ENCODE data around the gene ZNRF1.

Gene ZNRF1

GRCh38 chr16:74995986-74996385, 2.8 kb upstream of the ZNRF1 start:
- H3K23ac ChIP-seq (ENCODE audit: low read length): no peak overlapping the region
- peaks cover 9 to 11% of the 10 kb centered on the region in 2 experiments for H3K4me1 ChIP-seq (ENCODE audit: control insufficient read depth in 1 of 2, insufficient read depth in 2 of 2, low read length in 2 of 2)
- H3K14ac ChIP-seq (ENCODE audit: low read length): no peak overlapping the region
- H2BK12ac ChIP-seq (ENCODE audit: low read length): no peak overlapping the region
- peaks cover 6% of the 10 kb centered on the region for H3K79me1 ChIP-seq (ENCODE audit: low read length)
- WGBS (ENCODE audit: extremely low coverage, insufficient coverage, insufficient read length): no CpG with 5 or more reads among the region's 1 CpG
- H3K9ac ChIP-seq (ENCODE audit: low read length): no peak overlapping the region
- H3K4me3 ChIP-seq (ENCODE audit: low read depth, low read length): no peak overlapping the region
- no peak overlapping the region for H4K12ac ChIP-seq (ENCODE audit: low read depth, low read length)
- no peak overlapping the region for H2BK5ac ChIP-seq (ENCODE audit: low read depth, low read length, poor library complexity)
- H2AK5ac ChIP-seq (ENCODE audit: low read length): no peak overlapping the region
- DNase-seq: no peak
- no peak overlapping the region for H3K27ac ChIP-seq (ENCODE audit: low read depth, low read length)
- H3K9me3 ChIP-seq (ENCODE audit: insufficient read depth, low read depth, low read length): no peaks in the 10 kb centered on the region
- no peak overlapping the region for H4K8ac ChIP-seq (ENCODE audit: low read depth, low read length)
- H3K18ac ChIP-seq (ENCODE audit: low read length): no peak overlapping the region
- H3K79me2 ChIP-seq (ENCODE audit: control insufficient read depth, insufficient read depth, low read length, poor library complexity): peaks cover 11% of the 10 kb centered on the region
- H3K27me3 ChIP-seq (ENCODE audit: insufficient read depth, low read length): no peaks in the 10 kb centered on the region
- no peak overlapping the region for H2AFZ ChIP-seq (ENCODE audit: insufficient read depth, low read length, poor library complexity)
- H3K36me3 ChIP-seq (ENCODE audit: control insufficient read depth in 1 of 2, insufficient read depth in 2 of 2, low read length in 2 of 2): no peaks in the 10 kb centered on the region
- no peak overlapping the region for H3K4ac ChIP-seq (ENCODE audit: low read depth, low read length)
- no peak overlapping the region for H2BK120ac ChIP-seq (ENCODE audit: insufficient read depth, low read length, poor library complexity)
- no peak overlapping the region for H3K4me2 ChIP-seq (ENCODE audit: low read length)
- H4K91ac ChIP-seq (ENCODE audit: low read depth, low read length): no peak overlapping the region

- no peak overlapping the region for H2AFZ ChIP-seq (ENCODE audit: insufficient read depth, low read length, poor library complexity)
- H4K12ac ChIP-seq (ENCODE audit: low read depth, low read length): no peak overlapping the region
- no peaks in the 10 kb centered on the region for H3K9me3 ChIP-seq (ENCODE audit: insufficient read depth, low read depth, low read length)
- no peak overlapping the region for H4K91ac ChIP-seq (ENCODE audit: low read depth, low read length)
- no peak overlapping the region for H4K8ac ChIP-seq (ENCODE audit: low read depth, low read length)
- no CpG with 5 or more reads among the region's 8 CpGs for WGBS (ENCODE audit: extremely low coverage, insufficient coverage, insufficient read length)
- no peak overlapping the region for H3K27ac ChIP-seq (ENCODE audit: low read depth, low read length)
- H3K79me2 ChIP-seq (ENCODE audit: control insufficient read depth, insufficient read depth, low read length, poor library complexity): peaks cover 11% of the 10 kb centered on the region
- H3K4me3 ChIP-seq (ENCODE audit: low read depth, low read length): no peak overlapping the region
- H3K4me2 ChIP-seq (ENCODE audit: low read length): no peak overlapping the region
- no peak overlapping the region for H2AK5ac ChIP-seq (ENCODE audit: low read length)
- no peaks in the 10 kb centered on the region for H3K36me3 ChIP-seq (ENCODE audit: control insufficient read depth in 1 of 2, insufficient read depth in 2 of 2, low read length in 2 of 2)
- peaks cover 6% of the 10 kb centered on the region for H3K79me1 ChIP-seq (ENCODE audit: low read length)
- H3K27me3 ChIP-seq (ENCODE audit: insufficient read depth, low read length): no peaks in the 10 kb centered on the region
- H3K4me1 ChIP-seq (ENCODE audit: control insufficient read depth in 1 of 2, insufficient read depth in 2 of 2, low read length in 2 of 2): peaks cover 9 to 15% of the 10 kb centered on the region in 2 experiments
- no peak overlapping the region for H2BK12ac ChIP-seq (ENCODE audit: low read length)
- no peak overlapping the region for H3K18ac ChIP-seq (ENCODE audit: low read length)
- H2BK5ac ChIP-seq (ENCODE audit: low read depth, low read length, poor library complexity): no peak overlapping the region
- H3K14ac ChIP-seq (ENCODE audit: low read length): no peak overlapping the region
- DNase-seq: peak; percentile 65 to 70
- no peak overlapping the region for H3K23ac ChIP-seq (ENCODE audit: low read length)
- H3K4ac ChIP-seq (ENCODE audit: low read depth, low read length): no peak overlapping the region
- no peak overlapping the region for H2BK120ac ChIP-seq (ENCODE audit: insufficient read depth, low read length, poor library complexity)
- H3K9ac ChIP-seq (ENCODE audit: low read length): no peak overlapping the region
These were observed 1.8 kb upstream of the ZNRF1 start for GRCh38 chr16:74997042-74997491.

- H2BK120ac ChIP-seq (ENCODE audit: insufficient read depth, low read length, poor library complexity): peak overlapping the region; percentile 68
- H3K27ac ChIP-seq (ENCODE audit: low read depth, low read length): peak overlapping the region; percentile 85
- H2AFZ ChIP-seq (ENCODE audit: insufficient read depth, low read length, poor library complexity): peak overlapping the region; percentile 68
- peak overlapping the region; percentile 90 for H2BK5ac ChIP-seq (ENCODE audit: low read depth, low read length, poor library complexity)
- no peaks in the 10 kb centered on the region for H3K36me3 ChIP-seq (ENCODE audit: control insufficient read depth in 1 of 2, insufficient read depth in 2 of 2, low read length in 2 of 2)
- no peaks in the 10 kb centered on the region for H3K27me3 ChIP-seq (ENCODE audit: insufficient read depth, low read length)
- H3K79me2 ChIP-seq (ENCODE audit: control insufficient read depth, insufficient read depth, low read length, poor library complexity): peaks cover 12% of the 10 kb centered on the region
- peak overlapping the region; percentile 90 for H3K14ac ChIP-seq (ENCODE audit: low read length)
- H3K4ac ChIP-seq (ENCODE audit: low read depth, low read length): peak overlapping the region; percentile 53
- H4K12ac ChIP-seq (ENCODE audit: low read depth, low read length): peak overlapping the region; percentile 50
- DNase-seq: peak in 1 of 2 donors; percentile 53
- H3K9ac ChIP-seq (ENCODE audit: low read length): peak overlapping the region; percentile 90
- H3K4me3 ChIP-seq (ENCODE audit: low read depth, low read length): peak overlapping the region; percentile 85
- H2AK5ac ChIP-seq (ENCODE audit: low read length): peak overlapping the region; percentile 69
- no CpG with 5 or more reads among the region's 44 CpGs for WGBS (ENCODE audit: extremely low coverage, insufficient coverage, insufficient read length)
- peak overlapping the region; percentile 60 for H3K18ac ChIP-seq (ENCODE audit: low read length)
- no peak overlapping the region for H2BK12ac ChIP-seq (ENCODE audit: low read length)
- H4K91ac ChIP-seq (ENCODE audit: low read depth, low read length): peak overlapping the region; percentile 91
- no peak overlapping the region for H3K23ac ChIP-seq (ENCODE audit: low read length)
- peaks cover 21 to 34% of the 10 kb centered on the region in 2 experiments for H3K4me1 ChIP-seq (ENCODE audit: control insufficient read depth in 1 of 2, insufficient read depth in 2 of 2, low read length in 2 of 2)
- no peaks in the 10 kb centered on the region for H3K9me3 ChIP-seq (ENCODE audit: insufficient read depth, low read depth, low read length)
- H3K4me2 ChIP-seq (ENCODE audit: low read length): peak overlapping the region; percentile 98
- peak overlapping the region; percentile 75 for H4K8ac ChIP-seq (ENCODE audit: low read depth, low read length)
- peaks cover 6% of the 10 kb centered on the region for H3K79me1 ChIP-seq (ENCODE audit: low read length)
These were observed 390 bp downstream of the ZNRF1 start for GRCh38 chr16:74999219-74999608.

- Histone ChIP-seq H3K18ac (ENCODE audit: low read length) (peak overlapping the region; percentile 4), H3K14ac (ENCODE audit: low read length) (peak overlapping the region; percentile 90), H4K8ac (ENCODE audit: low read depth, low read length) (peak overlapping the region; percentile 32), H3K4me2 (ENCODE audit: low read length) (peak overlapping the region; percentile 98), H3K9me3 (ENCODE audit: insufficient read depth, low read depth, low read length) (no peaks in the 10 kb centered on the region), H3K4me3 (ENCODE audit: low read depth, low read length) (peak overlapping the region; percentile 85), H2BK5ac (ENCODE audit: low read depth, low read length, poor library complexity) (peak overlapping the region; percentile 90), H4K12ac (ENCODE audit: low read depth, low read length) (peak overlapping the region; percentile 61), H3K79me1 (ENCODE audit: low read length) (peaks cover 6% of the 10 kb centered on the region), H2BK120ac (ENCODE audit: insufficient read depth, low read length, poor library complexity) (peak overlapping the region; percentile 68), H3K4me1 (ENCODE audit: control insufficient read depth in 1 of 2, insufficient read depth in 2 of 2, low read length in 2 of 2) (peaks cover 21 to 34% of the 10 kb centered on the region in 2 experiments), H3K4ac (ENCODE audit: low read depth, low read length) (peak overlapping the region; percentile 53), H4K91ac (ENCODE audit: low read depth, low read length) (peak overlapping the region; percentile 91), H3K36me3 (ENCODE audit: control insufficient read depth in 1 of 2, insufficient read depth in 2 of 2, low read length in 2 of 2) (no peaks in the 10 kb centered on the region), H3K23ac (ENCODE audit: low read length) (no peak overlapping the region), H3K27ac (ENCODE audit: low read depth, low read length) (peak overlapping the region; percentile 35), H2BK12ac (ENCODE audit: low read length) (no peak overlapping the region), H3K79me2 (ENCODE audit: control insufficient read depth, insufficient read depth, low read length, poor library complexity) (peaks cover 15% of the 10 kb centered on the region), H2AK5ac (ENCODE audit: low read length) (peak overlapping the region; percentile 69), H2AFZ (ENCODE audit: insufficient read depth, low read length, poor library complexity) (peak overlapping the region; percentile 68), H3K9ac (ENCODE audit: low read length) (peak overlapping the region; percentile 76), H3K27me3 (ENCODE audit: insufficient read depth, low read length) (no peaks in the 10 kb centered on the region)
- WGBS (ENCODE audit: extremely low coverage, insufficient coverage, insufficient read length): no CpG with 5 or more reads among the region's 71 CpGs
- peak; percentile 32 to 58 for DNase-seq
These were observed 1.0 kb downstream of the ZNRF1 start for GRCh38 chr16:74999609-75000480.
